Tibial nerve (tissue), 4 donors: ENCODE measurements around the gene NFATC1. TPM values are rescaled to one million over a fixed set of nuclear protein-coding genes. Genes with fewer than 3 reads are reported as not detected.

Source experiments
- DNase-seq, 2 donors: peaks; one replicate each; pipeline ENCODE4 v3.0.0-alpha.2; 2019; ENCODE audit warnings: low spot score in 2 of 2
- H3K27ac ChIP-seq, 4 donors: fragments of 200-600 bp; sonication (generic) in 3 of 4; one replicate each; pipeline ENCODE4 v1.5.1; 2017 to 2019; ENCODE audit warnings: mild to moderate bottlenecking in 1 of 4
- H3K27me3 ChIP-seq, 2 donors: fragments of 200-600 bp; sonication (generic) in 1 of 2; one replicate each; pipeline versions ENCODE4 v1.5.1 to v1.6.0; 2017 to 2019
- H3K36me3 ChIP-seq, 3 donors: fragments of 200-600 bp; sonication (generic); one replicate each; pipeline ENCODE4 v1.5.1; 2018 to 2019
- H3K4me1 ChIP-seq, 4 donors: fragments of 200-600 bp; sonication (generic) in 3 of 4; one replicate each; pipeline ENCODE4 v1.5.1; 2017 to 2019
- H3K4me3 ChIP-seq, 4 donors: fragments of 200-600 bp; sonication (generic) in 3 of 4; one replicate each; pipeline ENCODE4 v1.5.1; 2017 to 2019; ENCODE audit warnings: mild to moderate bottlenecking in 1 of 4, moderate library complexity in 1 of 4
- H3K9me3 ChIP-seq, 4 donors: fragments of 200-600 bp; sonication (generic) in 3 of 4; one replicate each; pipeline ENCODE4 v1.5.1; 2017 to 2019
- EP300 ChIP-seq, 2 donors: sonication (generic); formaldehyde crosslinking; IDR thresholded peaks; one replicate each; pipeline ENCODE4 v1.6.1; 2017; ENCODE audit warnings: antibody characterized with exemption in 2 of 2, mild to moderate bottlenecking in 1 of 2
- POLR2A ChIP-seq, 2 donors: fragments of 450-650 bp; IDR thresholded peaks; one replicate each; pipeline ENCODE4 v1.6.1; 2017; ENCODE audit warnings: antibody characterized with exemption in 2 of 2, mild to moderate bottlenecking in 2 of 2, moderate library complexity in 2 of 2
- WGBS, 2 donors: methylation state at CpG; one replicate each; pipeline ENCODE4 v1.1.5; 2018; 5-methylcytosine and 5-hydroxymethylcytosine counted together
- total RNA-seq, 4 donors: library from RNA; depleted of rRNA; stranded (reverse); fragments of >200 nt; gene quantifications; one replicate each; pipeline ENCODE4 v1.1.0, GENCODE V29; 2016
- TF ChIP-seq, protein P1 (sequence below), 5 experiments: fragments of 200-600 bp in 3 of 5; fragments of 450-650 bp in 2 of 5; sonication (generic) in 3 of 5; IDR thresholded peaks; one replicate each; pipeline ENCODE4 v1.5.1; 2016 to 2019; ENCODE audit warnings: antibody characterized with exemption in 5 of 5, mild to moderate bottlenecking in 3 of 5, moderate library complexity in 2 of 5

NFATC1 gene
- total RNA-seq, 4 donors from 2014 or later: 33.7 to 48.6 (median 37.8) TPM

DNA sequence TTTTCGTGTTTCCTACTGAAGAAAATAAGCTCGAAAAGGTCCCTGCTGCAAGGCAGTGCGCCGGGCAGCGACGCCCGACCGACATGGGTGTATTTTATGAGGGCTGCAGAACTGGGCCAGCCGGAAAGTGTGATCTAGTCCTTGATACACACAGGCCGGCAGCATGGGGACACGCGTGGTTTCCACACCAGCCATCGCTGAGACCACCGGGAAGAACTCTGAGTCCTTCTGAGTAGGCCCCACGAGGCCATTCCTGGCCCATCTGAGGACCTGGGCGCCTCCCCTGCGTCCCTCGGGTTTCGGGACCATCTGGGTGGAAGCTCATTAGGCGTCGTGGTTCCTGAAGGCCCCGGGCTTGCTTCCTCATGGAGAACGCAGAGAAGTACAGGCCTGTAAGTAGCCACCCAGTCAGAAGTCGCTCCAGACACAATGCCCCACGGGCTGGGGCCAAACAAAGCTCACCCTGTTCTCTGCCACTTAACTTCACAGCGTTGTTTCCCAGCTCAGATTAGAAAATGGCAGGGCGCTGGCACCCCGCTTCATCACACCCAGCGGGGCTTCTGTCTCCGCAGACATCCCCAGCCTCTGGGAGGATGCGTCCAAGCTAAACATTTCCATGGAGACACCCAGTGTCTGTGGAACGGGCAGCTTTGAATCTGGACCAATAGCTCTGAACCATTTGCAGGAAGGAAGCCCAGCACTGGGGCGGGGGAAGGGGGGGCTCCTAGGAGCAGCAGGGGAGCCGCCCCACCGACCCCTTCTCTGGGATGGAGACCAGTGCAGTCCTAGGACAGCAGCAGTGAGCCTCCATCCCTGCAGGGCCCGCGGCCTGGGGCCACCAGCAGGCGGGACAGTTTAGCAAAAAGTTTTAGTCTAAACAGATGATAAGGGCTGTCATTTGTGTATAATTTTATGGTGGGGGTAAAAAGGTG lies 2.4 kb downstream of the NFATC1 start:
- TF ChIP-seq POLR2A (IDR thresholded peaks at IDR 0.05) (no peak), EP300 (IDR thresholded peaks at IDR 0.05) (no peak)
- TF ChIP-seq, protein P1, sequence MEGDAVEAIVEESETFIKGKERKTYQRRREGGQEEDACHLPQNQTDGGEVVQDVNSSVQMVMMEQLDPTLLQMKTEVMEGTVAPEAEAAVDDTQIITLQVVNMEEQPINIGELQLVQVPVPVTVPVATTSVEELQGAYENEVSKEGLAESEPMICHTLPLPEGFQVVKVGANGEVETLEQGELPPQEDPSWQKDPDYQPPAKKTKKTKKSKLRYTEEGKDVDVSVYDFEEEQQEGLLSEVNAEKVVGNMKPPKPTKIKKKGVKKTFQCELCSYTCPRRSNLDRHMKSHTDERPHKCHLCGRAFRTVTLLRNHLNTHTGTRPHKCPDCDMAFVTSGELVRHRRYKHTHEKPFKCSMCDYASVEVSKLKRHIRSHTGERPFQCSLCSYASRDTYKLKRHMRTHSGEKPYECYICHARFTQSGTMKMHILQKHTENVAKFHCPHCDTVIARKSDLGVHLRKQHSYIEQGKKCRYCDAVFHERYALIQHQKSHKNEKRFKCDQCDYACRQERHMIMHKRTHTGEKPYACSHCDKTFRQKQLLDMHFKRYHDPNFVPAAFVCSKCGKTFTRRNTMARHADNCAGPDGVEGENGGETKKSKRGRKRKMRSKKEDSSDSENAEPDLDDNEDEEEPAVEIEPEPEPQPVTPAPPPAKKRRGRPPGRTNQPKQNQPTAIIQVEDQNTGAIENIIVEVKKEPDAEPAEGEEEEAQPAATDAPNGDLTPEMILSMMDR (IDR thresholded peaks at IDR 0.05): no peak
- Histone ChIP-seq H3K36me3 (no peaks in the 10 kb centered on the region), H3K4me1 (peaks cover 3 to 75% (median 42%) of the 10 kb centered on the region in 4 donors), H3K4me3 (peak overlapping the region in 2 of 4 donors; percentile 10 to 76), H3K9me3 (no peaks in the 10 kb centered on the region), H3K27me3 (no peaks in the 10 kb centered on the region), H3K27ac (peak overlapping the region; percentile 80 to 98 (median 94))
- no peak for DNase-seq
- 58 to 65% methylated on average over 36 to 38 of the region's 38 CpGs for WGBS, 2 donors

GRCh38 chr18:79399275-79400081 lies 3.7 kb downstream of the NFATC1 start:
- TF ChIP-seq, protein P1 (IDR thresholded peaks at IDR 0.05): no peak
- peak in 1 of 2 donors; percentile 11 for TF ChIP-seq EP300 (IDR thresholded peaks at IDR 0.05)
- H3K4me1 ChIP-seq: peaks cover 3 to 79% (median 47%) of the 10 kb centered on the region in 4 donors
- DNase-seq: no peak

GRCh38 chr18:79400091-79400590 lies 4.4 kb downstream of the NFATC1 start:
- no peaks in the 10 kb centered on the region for H3K9me3 ChIP-seq
- no peaks in the 10 kb centered on the region for H3K36me3 ChIP-seq
- TF ChIP-seq EP300 (IDR thresholded peaks at IDR 0.05): no peak
- peak in 1 of 2 donors; percentile 25 for TF ChIP-seq POLR2A (IDR thresholded peaks at IDR 0.05)
- TF ChIP-seq, protein P1 (IDR thresholded peaks at IDR 0.05): peak in 1 of 5 experiments; percentile 18
- WGBS, 2 donors: 0% methylated on average over 19 to 23 of the region's 71 CpGs
- no peaks in the 10 kb centered on the region for H3K27me3 ChIP-seq
- H3K27ac ChIP-seq: peak overlapping the region; percentile 80 to 98 (median 94)
- peak overlapping the region; percentile 64 to 86 (median 72) for H3K4me3 ChIP-seq
- H3K4me1 ChIP-seq: peaks cover 3 to 79% (median 45%) of the 10 kb centered on the region in 4 donors
- DNase-seq: peak; percentile 78 to 82

More at GRCh38 chr18:79399275-79400081, 3.7 kb downstream of the NFATC1 start:
- H3K4me3 ChIP-seq: peak overlapping the region; percentile 64 to 86 (median 72)
- peak overlapping the region; percentile 80 to 98 (median 94) for H3K27ac ChIP-seq
- H3K9me3 ChIP-seq: no peaks in the 10 kb centered on the region
- 34 to 39% methylated on average over 60 of the region's 79 CpGs for WGBS, 2 donors
- no peaks in the 10 kb centered on the region for H3K36me3 ChIP-seq
- no peaks in the 10 kb centered on the region for H3K27me3 ChIP-seq

GRCh38 chr18:79400591-79401381 lies 5.1 kb downstream of the NFATC1 start:
- 26 to 32% methylated on average over 28 to 40 of the region's 58 CpGs for WGBS, 2 donors
- no peak for TF ChIP-seq EP300 (IDR thresholded peaks at IDR 0.05)
- TF ChIP-seq, protein P1 (IDR thresholded peaks at IDR 0.05): no peak
- no peak for TF ChIP-seq POLR2A (IDR thresholded peaks at IDR 0.05)
- Histone ChIP-seq H3K4me3 (peak overlapping the region; percentile 64 to 86 (median 72)), H3K9me3 (no peaks in the 10 kb centered on the region), H3K4me1 (peaks cover 3 to 84% (median 48%) of the 10 kb centered on the region in 4 donors), H3K36me3 (no peaks in the 10 kb centered on the region), H3K27me3 (no peaks in the 10 kb centered on the region), H3K27ac (peak overlapping the region; percentile 80 to 98 (median 94))
- no peak for DNase-seq
